K562 (cell line): ENCODE data around the gene NAA11. TPM values are rescaled to one million over a fixed set of nuclear protein-coding genes. Genes with fewer than 3 reads are reported as not detected.

Source experiments
- ATAC-seq: fragments of 200-7000 bp; cut with Tn5 transposase; 3 replicates; pipeline ENCODE4 v1.9.1; 2020; ENCODE audit warnings: moderate library complexity
- BruUV-seq: library from RNA; stranded (reverse); fragments of 400-500 nt; replicated peaks from 2 replicates; lab custom pipeline; 2021; lab: Mats Ljungman, UMichigan
- CTCF ChIA-PET: fragments of 300-600 bp; formaldehyde crosslinking; extraction: SDS; loops from one replicate; lab custom pipeline; 2021; ENCODE audit warnings: low intra/inter-chr PET ratio; lab: Yijun Ruan, JAX
- POLR2A ChIA-PET: fragments of 300-600, 350-650 bp; sonication (Branson Sonifier 250); formaldehyde crosslinking; extraction: SDS; loops from one replicate; lab custom pipeline; 2021; ENCODE audit warnings: antibody characterized with exemption, inconsistent platforms; lab: Yijun Ruan, JAX
- DNase-seq, 4 experiments: peaks; one replicate each; pipeline versions ENCODE4 v3.0.0 to v3.0.0-alpha.2; 2011 to 2018; ENCODE audit warnings: low spot score in 3 of 4, mixed read lengths in 3 of 4; ENCODE audit errors: extremely low read depth in 1 of 4
- FAIRE-seq: peaks from 2 replicates; lab custom pipeline; 2011; peaks lifted over from hg19 to GRCh38; lab: Jason Lieb, UNC
- H2AFZ ChIP-seq: 2 replicates; pipeline ENCODE4 v1.6.0; 2011; ENCODE audit warnings: low read depth, low read length, control low read depth, inconsistent platforms
- H3K27ac ChIP-seq: fragments of 200-600 bp; 3 replicates; pipeline ENCODE4 v1.8.0; 2011; ENCODE audit warnings: low read depth, mild to moderate bottlenecking, control low read depth, inconsistent platforms, low read length, moderate library complexity, mixed read lengths; ENCODE audit errors: extremely low read depth
- H3K27me3 ChIP-seq, 2 experiments: fragments of 300-600 bp in 1 of 2; 2 replicates in 1 of 2; 3 replicates in 1 of 2; pipeline versions ENCODE4 v1.6.0 to v1.8.0; 2011; ENCODE audit warnings: inconsistent platforms in 2 of 2, low read length in 2 of 2, mild to moderate bottlenecking in 1 of 2, mixed read lengths in 1 of 2, moderate library complexity in 1 of 2; ENCODE audit not compliant: control insufficient read depth in 2 of 2, insufficient read depth in 2 of 2
- H3K36me3 ChIP-seq: fragments of 300-600 bp; 3 replicates; pipeline ENCODE4 v1.8.0; 2011; ENCODE audit warnings: mild to moderate bottlenecking, low read length, inconsistent platforms; ENCODE audit not compliant: control insufficient read depth, insufficient read depth
- H3K4me1 ChIP-seq, 2 experiments: fragments of 200-600 bp in 1 of 2; replicated peaks in 1 of 2; 2 replicates in 1 of 2; 3 replicates in 1 of 2; pipeline versions ENCODE4 v1.5.1 to v1.8.0; 2011; ENCODE audit warnings: inconsistent platforms in 2 of 2, low read length in 2 of 2, mild to moderate bottlenecking in 1 of 2, mixed read lengths in 1 of 2, moderate library complexity in 1 of 2; ENCODE audit not compliant: control insufficient read depth in 2 of 2, insufficient read depth in 2 of 2
- H3K4me2 ChIP-seq: 2 replicates; pipeline ENCODE4 v1.6.1; 2011; ENCODE audit warnings: low read length, control low read depth, inconsistent platforms, mixed read lengths; ENCODE audit not compliant: insufficient read depth
- H3K4me3 ChIP-seq: fragments of 200-600 bp; sonication (generic), shearing (Covaris generic); 2 replicates; pipeline ENCODE4 v1.5.1; 2016; ENCODE audit warnings: control low read depth, inconsistent platforms
- H3K79me2 ChIP-seq: fragments of 200-600 bp; 3 replicates; pipeline ENCODE4 v1.8.0; 2011; ENCODE audit warnings: low read length, inconsistent platforms; ENCODE audit not compliant: control insufficient read depth, insufficient read depth
- H3K9ac ChIP-seq, 2 experiments: 2 replicates each; pipeline versions ENCODE4 v1.6.0 to v1.6.1; 2011; ENCODE audit warnings: low read depth in 2 of 2, low read length in 2 of 2, control low read depth in 1 of 2, inconsistent platforms in 1 of 2, mild to moderate bottlenecking in 1 of 2, mixed read lengths in 1 of 2; ENCODE audit not compliant: insufficient read depth in 1 of 2
- H3K9me1 ChIP-seq: one replicate; pipeline ENCODE4 v1.6.0; 2011; ENCODE audit warnings: inconsistent platforms, mild to moderate bottlenecking, low read length, moderate library complexity; ENCODE audit not compliant: control insufficient read depth, insufficient read depth
- H3K9me3 ChIP-seq: replicated peaks from 2 replicates; pipeline ENCODE4 v1.5.1; 2011; ENCODE audit warnings: low read depth, low read length, inconsistent platforms; ENCODE audit not compliant: control insufficient read depth, insufficient read depth
- H4K20me1 ChIP-seq: replicated peaks from 2 replicates; pipeline ENCODE4 v1.6.1; 2011; ENCODE audit warnings: low read length, inconsistent platforms, mixed read lengths; ENCODE audit not compliant: control insufficient read depth, insufficient read depth
- CCAR2 ChIP-seq: fragments of 200-400 bp; formaldehyde crosslinking; IDR thresholded peaks from 2 replicates; pipeline ENCODE4 v1.6.1; 2017; ENCODE audit warnings: mild to moderate bottlenecking, low read depth, low read length
- GABPA ChIP-seq: fragments of 200-800 bp; sonication (Bioruptor generic); conservative IDR thresholded peaks from 2 replicates; pipeline ENCODE4 v1.6.1; 2016; ENCODE audit warnings: low read depth, missing genetic modification characterization, missing compliant biosample characterization
- HOXB6 ChIP-seq: fragments of 250-450 bp; sonication (Bioruptor Pico); IDR thresholded peaks from 2 replicates; pipeline ENCODE4 v1.5.1; 2022; ENCODE audit warnings: mild to moderate bottlenecking, borderline replicate concordance
- MXD1 ChIP-seq: fragments of 250-450 bp; sonication (Bioruptor Pico); IDR thresholded peaks from 2 replicates; pipeline ENCODE4 v1.8.0; 2021; ENCODE audit warnings: borderline replicate concordance, mild to moderate bottlenecking, moderate library complexity; ENCODE audit not compliant: poor library complexity, severe bottlenecking
- SLC30A9 ChIP-seq: fragments of 250-450 bp; sonication (Bioruptor Pico); IDR thresholded peaks from 2 replicates; pipeline ENCODE4 v1.8.0; 2022; ENCODE audit warnings: mild to moderate bottlenecking, moderate library complexity
- SREBF2 ChIP-seq: sonication (generic); formaldehyde crosslinking; IDR thresholded peaks from 2 replicates; pipeline ENCODE4 v1.4.0; 2020; ENCODE audit warnings: mild to moderate bottlenecking, missing genetic modification reagents
- ZNF324 ChIP-seq: fragments of 250-450 bp; sonication (Bioruptor Pico); IDR thresholded peaks from 2 replicates; pipeline ENCODE4 v1.4.0; 2020; ENCODE audit warnings: mild to moderate bottlenecking
- ZNF445 ChIP-seq: fragments of 250-450 bp; sonication (Bioruptor Pico); IDR thresholded peaks from 2 replicates; pipeline ENCODE4 v1.4.0; 2020; ENCODE audit warnings: low read depth, mild to moderate bottlenecking, moderate library complexity
- ZNF507 ChIP-seq: conservative IDR thresholded peaks from 2 replicates; pipeline ENCODE4 v1.6.1; 2017; ENCODE audit warnings: missing genetic modification characterization, missing compliant biosample characterization
- ZNF609 ChIP-seq: sonication (generic); formaldehyde crosslinking; IDR thresholded peaks from 2 replicates; pipeline ENCODE4 v1.8.1; 2023; ENCODE audit warnings: missing genetic modification reagents, mild to moderate bottlenecking, borderline replicate concordance
- ZNF668 ChIP-seq: fragments of 250-450 bp; sonication (Bioruptor Pico); IDR thresholded peaks from 2 replicates; pipeline ENCODE4 v1.8.0; 2022; ENCODE audit warnings: mild to moderate bottlenecking, inconsistent platforms
- WGBS: fragments of 100-300 bp; shearing (Covaris generic); methylation state at CpG from one replicate; pipeline ENCODE4 v1.1.6; 2016; ENCODE audit warnings: low coverage, mixed read lengths; ENCODE audit not compliant: insufficient coverage; ENCODE audit errors: missing lambda C conversion rate; 5-methylcytosine and 5-hydroxymethylcytosine counted together
- in situ Hi-C: fragments of 300-500 bp; cut with MboI; formaldehyde crosslinking; loops from 4 replicates; pipeline ENCODE4 v1.15.0; 2018; ENCODE audit warnings: inconsistent platforms, mixed read lengths
- intact Hi-C: fragments of 100-400 bp; cut with micrococcal nuclease; formaldehyde crosslinking; loops from 2 replicates; pipeline ENCODE4 v1.14.2; 2022
- polyA plus RNA-seq, 8 experiments: library from polyadenylated mRNA; depleted of rRNA in 4 of 8; stranded (reverse) in 5 of 8; unstranded in 3 of 8; fragments of >200 nt; fragmentation: Nextera tagmentation in 2 of 8; fragmentation: Illumina TruSeq in 1 of 8; extraction: Ambion mirVana in 2 of 8; extraction: Trizol in 1 of 8; gene quantifications; 2 replicates each; pipeline versions ENCODE4 v1.2.1 to v1.2.3, GENCODE V29; 2011 to 2014; ENCODE audit warnings: inconsistent platforms in 1 of 8, missing spikeins in 1 of 8
- total RNA-seq, 7 experiments: library from RNA; depleted of rRNA in 6 of 7; stranded (reverse); fragments of >200 nt in 6 of 7; fragmentation: Illumina TruSeq in 2 of 7; extraction: Trizol in 2 of 7; gene quantifications; 2 replicates each; pipeline versions ENCODE4 v1.2.1 to v1.2.3, GENCODE V29; 2011 to 2021; ENCODE audit warnings: low replicate concordance in 1 of 7

The NAA11 gene
- total and polyA plus RNA-seq, 9 of the 15 experiments (the other 6 are each of a cell fraction or from before 2014, with no cell fraction given): 17.1 to 34.6 (median 23.1) TPM

GRCh38 chr4:79353075-79353474 lies 27.2 kb upstream of the NAA11 start:
- intact Hi-C loops: no loop called here
- POLR2A ChIA-PET: no interaction called here
- Histone ChIP-seq H2AFZ (peak overlapping the region; percentile 28; the same call in 1 of the 2 replicates), H3K27ac (no peak overlapping the region), H3K9ac (no peak overlapping the region), H3K27me3 (no peaks in the 10 kb centered on the region), H3K9me3 (no peaks in the 10 kb centered on the region), H3K36me3 (no peaks in the 10 kb centered on the region), H3K79me2 (no peaks in the 10 kb centered on the region), H3K4me3 (no peak overlapping the region), H3K4me2 (no peak overlapping the region)
- DNase-seq: no peak
- BruUV-seq: no TSS peak
- CTCF ChIA-PET: no interaction called here
- WGBS: 0% methylated on average over 1 of the region's 1 CpG
- FAIRE-seq: peak; percentile 99
- no peak for TF ChIP-seq CCAR2
- TF ChIP-seq, all 486 proteins: peak for 0
- ATAC-seq: no peak
- in situ Hi-C loops: no loop called here
- Histone ChIP-seq H3K4me1 (no peaks in the 10 kb centered on the region), H3K9me1 (no peaks in the 10 kb centered on the region), H4K20me1 (no peaks in the 10 kb centered on the region)

- FAIRE-seq (no peak), ATAC-seq (no peak), DNase-seq (no peak)
- no peaks in the 10 kb centered on the region for H3K4me1 ChIP-seq
- intact Hi-C loops (no loop called here), in situ Hi-C loops (no loop called here)
- 7% methylated on average over 2 of the region's 2 CpGs for WGBS
- no peaks in the 10 kb centered on the region for H3K9me1 ChIP-seq
- H3K9ac ChIP-seq: no peak overlapping the region
- no peaks in the 10 kb centered on the region for H4K20me1 ChIP-seq
- TF ChIP-seq HOXB6 (CRISPR knock-in tag): no peak
- TF ChIP-seq GABPA (tag): no peak
- TF ChIP-seq SLC30A9 (CRISPR knock-in tag): no peak
- peak; percentile 82 for TF ChIP-seq ZNF324 (CRISPR knock-in tag)
- TF ChIP-seq MXD1 (CRISPR knock-in tag): no peak
- 0 out of 2 replicates have a peak, but pooled peaks have one; percentile 17 for TF ChIP-seq ZNF507 (tag)
- no peak for TF ChIP-seq ZNF668 (CRISPR knock-in tag)
- peak; percentile 73; the same call in 1 of the 2 replicates for TF ChIP-seq ZNF445 (CRISPR knock-in tag)
- no peak for TF ChIP-seq SREBF2 (CRISPR knock-in tag)
- no peak for TF ChIP-seq ZNF609
- no peak overlapping the region for H2AFZ ChIP-seq
- ChIA-PET POLR2A (no interaction called here), CTCF (no interaction called here)
- H3K4me2 ChIP-seq: no peak overlapping the region
- H3K27me3 ChIP-seq: no peaks in the 10 kb centered on the region
- H3K79me2 ChIP-seq: no peaks in the 10 kb centered on the region
- H3K9me3 ChIP-seq: no peaks in the 10 kb centered on the region
- no peak overlapping the region for H3K4me3 ChIP-seq
- no peak overlapping the region for H3K27ac ChIP-seq
- BruUV-seq: no TSS peak
- no peaks in the 10 kb centered on the region for H3K36me3 ChIP-seq
These were observed 22.5 kb upstream of the NAA11 start for GRCh38 chr4:79348405-79348804.
